K562 (cell line): ENCODE results near the gene NAV2. TPM values are rescaled to one million over a fixed set of nuclear protein-coding genes. Genes with fewer than 3 reads are reported as not detected.

Source experiments
- ATAC-seq: fragments of 200-7000 bp; cut with Tn5 transposase; 3 replicates; pipeline ENCODE4 v1.9.1; 2020; ENCODE audit warnings: moderate library complexity
- BruUV-seq: library from RNA; stranded (reverse); fragments of 400-500 nt; replicated peaks from 2 replicates; lab custom pipeline; 2021; lab: Mats Ljungman, UMichigan
- CTCF ChIA-PET: fragments of 300-600 bp; formaldehyde crosslinking; extraction: SDS; loops from one replicate; lab custom pipeline; 2021; ENCODE audit warnings: low intra/inter-chr PET ratio; lab: Yijun Ruan, JAX
- POLR2A ChIA-PET: fragments of 300-600, 350-650 bp; sonication (Branson Sonifier 250); formaldehyde crosslinking; extraction: SDS; loops from one replicate; lab custom pipeline; 2021; ENCODE audit warnings: antibody characterized with exemption, inconsistent platforms; lab: Yijun Ruan, JAX
- DNase-seq, 4 experiments: peaks; one replicate each; pipeline versions ENCODE4 v3.0.0 to v3.0.0-alpha.2; 2011 to 2018; ENCODE audit warnings: low spot score in 3 of 4, mixed read lengths in 3 of 4; ENCODE audit errors: extremely low read depth in 1 of 4
- FAIRE-seq: peaks from 2 replicates; lab custom pipeline; 2011; peaks lifted over from hg19 to GRCh38; lab: Jason Lieb, UNC
- H2AFZ ChIP-seq: 2 replicates; pipeline ENCODE4 v1.6.0; 2011; ENCODE audit warnings: low read depth, low read length, control low read depth, inconsistent platforms
- H3K27ac ChIP-seq: fragments of 200-600 bp; 3 replicates; pipeline ENCODE4 v1.8.0; 2011; ENCODE audit warnings: low read depth, mild to moderate bottlenecking, control low read depth, inconsistent platforms, low read length, moderate library complexity, mixed read lengths; ENCODE audit errors: extremely low read depth
- H3K27me3 ChIP-seq, 2 experiments: fragments of 300-600 bp in 1 of 2; 2 replicates in 1 of 2; 3 replicates in 1 of 2; pipeline versions ENCODE4 v1.6.0 to v1.8.0; 2011; ENCODE audit warnings: inconsistent platforms in 2 of 2, low read length in 2 of 2, mild to moderate bottlenecking in 1 of 2, mixed read lengths in 1 of 2, moderate library complexity in 1 of 2; ENCODE audit not compliant: control insufficient read depth in 2 of 2, insufficient read depth in 2 of 2
- H3K36me3 ChIP-seq: fragments of 300-600 bp; 3 replicates; pipeline ENCODE4 v1.8.0; 2011; ENCODE audit warnings: mild to moderate bottlenecking, low read length, inconsistent platforms; ENCODE audit not compliant: control insufficient read depth, insufficient read depth
- H3K4me1 ChIP-seq, 2 experiments: fragments of 200-600 bp in 1 of 2; replicated peaks in 1 of 2; 2 replicates in 1 of 2; 3 replicates in 1 of 2; pipeline versions ENCODE4 v1.5.1 to v1.8.0; 2011; ENCODE audit warnings: inconsistent platforms in 2 of 2, low read length in 2 of 2, mild to moderate bottlenecking in 1 of 2, mixed read lengths in 1 of 2, moderate library complexity in 1 of 2; ENCODE audit not compliant: control insufficient read depth in 2 of 2, insufficient read depth in 2 of 2
- H3K4me2 ChIP-seq: 2 replicates; pipeline ENCODE4 v1.6.1; 2011; ENCODE audit warnings: low read length, control low read depth, inconsistent platforms, mixed read lengths; ENCODE audit not compliant: insufficient read depth
- H3K4me3 ChIP-seq: fragments of 200-600 bp; sonication (generic), shearing (Covaris generic); 2 replicates; pipeline ENCODE4 v1.5.1; 2016; ENCODE audit warnings: control low read depth, inconsistent platforms
- H3K79me2 ChIP-seq: fragments of 200-600 bp; 3 replicates; pipeline ENCODE4 v1.8.0; 2011; ENCODE audit warnings: low read length, inconsistent platforms; ENCODE audit not compliant: control insufficient read depth, insufficient read depth
- H3K9ac ChIP-seq, 2 experiments: 2 replicates each; pipeline versions ENCODE4 v1.6.0 to v1.6.1; 2011; ENCODE audit warnings: low read depth in 2 of 2, low read length in 2 of 2, control low read depth in 1 of 2, inconsistent platforms in 1 of 2, mild to moderate bottlenecking in 1 of 2, mixed read lengths in 1 of 2; ENCODE audit not compliant: insufficient read depth in 1 of 2
- H3K9me1 ChIP-seq: one replicate; pipeline ENCODE4 v1.6.0; 2011; ENCODE audit warnings: inconsistent platforms, mild to moderate bottlenecking, low read length, moderate library complexity; ENCODE audit not compliant: control insufficient read depth, insufficient read depth
- H3K9me3 ChIP-seq: replicated peaks from 2 replicates; pipeline ENCODE4 v1.5.1; 2011; ENCODE audit warnings: low read depth, low read length, inconsistent platforms; ENCODE audit not compliant: control insufficient read depth, insufficient read depth
- H4K20me1 ChIP-seq: replicated peaks from 2 replicates; pipeline ENCODE4 v1.6.1; 2011; ENCODE audit warnings: low read length, inconsistent platforms, mixed read lengths; ENCODE audit not compliant: control insufficient read depth, insufficient read depth
- KLF10 ChIP-seq: fragments of 250-450 bp; sonication (Bioruptor Pico); IDR thresholded peaks from 2 replicates; pipeline ENCODE4 v1.6.1; 2021; ENCODE audit warnings: matching md5 sums
- MITF ChIP-seq: IDR thresholded peaks from 2 replicates; pipeline ENCODE4 v1.6.1; 2014; ENCODE audit warnings: antibody characterized with exemption
- NCOA1 ChIP-seq: fragments of 450-650 bp; IDR thresholded peaks from 2 replicates; pipeline ENCODE4 v1.6.1; 2016; ENCODE audit warnings: low read depth
- POLR2B ChIP-seq: fragments of 450-650 bp; IDR thresholded peaks from 2 replicates; pipeline ENCODE4 v1.6.1; 2018; ENCODE audit warnings: low read depth; ENCODE audit not compliant: partially characterized antibody
- PPARD ChIP-seq: fragments of 250-450 bp; sonication (Bioruptor Pico); IDR thresholded peaks from 2 replicates; pipeline ENCODE4 v1.8.0; 2022; ENCODE audit warnings: inconsistent platforms, mild to moderate bottlenecking, moderate library complexity
- SOX6 ChIP-seq: fragments of 450-650 bp; IDR thresholded peaks from 2 replicates; pipeline ENCODE4 v1.6.1; 2014; ENCODE audit warnings: mild to moderate bottlenecking
- TBL1XR1 ChIP-seq, 2 experiments: IDR thresholded peaks; 2 replicates each; pipeline ENCODE4 v1.6.1; 2012; ENCODE audit warnings: improper control_type of control experiment in 2 of 2, low read length in 2 of 2, mild to moderate bottlenecking in 1 of 2
- TCF7L2 ChIP-seq: fragments of 150-350 bp; IDR thresholded peaks from 2 replicates; pipeline ENCODE4 v1.6.1; 2016; ENCODE audit warnings: low read depth, mild to moderate bottlenecking, low read length, moderate library complexity
- in situ Hi-C: fragments of 300-500 bp; cut with MboI; formaldehyde crosslinking; loops from 4 replicates; pipeline ENCODE4 v1.15.0; 2018; ENCODE audit warnings: inconsistent platforms, mixed read lengths
- intact Hi-C: fragments of 100-400 bp; cut with micrococcal nuclease; formaldehyde crosslinking; loops from 2 replicates; pipeline ENCODE4 v1.14.2; 2022
- polyA plus RNA-seq, 8 experiments: library from polyadenylated mRNA; depleted of rRNA in 4 of 8; stranded (reverse) in 5 of 8; unstranded in 3 of 8; fragments of >200 nt; fragmentation: Nextera tagmentation in 2 of 8; fragmentation: Illumina TruSeq in 1 of 8; extraction: Ambion mirVana in 2 of 8; extraction: Trizol in 1 of 8; gene quantifications; 2 replicates each; pipeline versions ENCODE4 v1.2.1 to v1.2.3, GENCODE V29; 2011 to 2014; ENCODE audit warnings: inconsistent platforms in 1 of 8, missing spikeins in 1 of 8
- total RNA-seq, 7 experiments: library from RNA; depleted of rRNA in 6 of 7; stranded (reverse); fragments of >200 nt in 6 of 7; fragmentation: Illumina TruSeq in 2 of 7; extraction: Trizol in 2 of 7; gene quantifications; 2 replicates each; pipeline versions ENCODE4 v1.2.1 to v1.2.3, GENCODE V29; 2011 to 2021; ENCODE audit warnings: low replicate concordance in 1 of 7
- TF ChIP-seq, protein P1 (sequence below), 3 experiments: IDR thresholded peaks in 2 of 3; conservative IDR thresholded peaks in 1 of 3; 2 replicates each; pipeline ENCODE4 v1.5.1; 2011 to 2012; ENCODE audit warnings: low read length in 3 of 3, mild to moderate bottlenecking in 3 of 3, control low read depth in 2 of 3, improper control_type of control experiment in 1 of 3, inconsistent platforms in 1 of 3, low read depth in 1 of 3, mixed read lengths in 1 of 3, moderate library complexity in 1 of 3; ENCODE audit not compliant: insufficient read depth in 2 of 3
- TF ChIP-seq, protein P2 (sequence below): fragments of 250-450 bp; sonication (Bioruptor Pico); IDR thresholded peaks from 2 replicates; pipeline ENCODE4 v1.9.0; 2021; ENCODE audit warnings: mild to moderate bottlenecking, inconsistent platforms
- TF ChIP-seq, protein P3 (sequence below): fragments of 150-350 bp; conservative IDR thresholded peaks from 2 replicates; pipeline ENCODE4 v1.6.1; 2014; ENCODE audit warnings: low read length

The NAV2 gene
- total and polyA plus RNA-seq, 9 of the 15 experiments (the other 6 are each of a cell fraction or from before 2014, with no cell fraction given): 0.03 to 0.35 (median 0.05) TPM

DNA sequence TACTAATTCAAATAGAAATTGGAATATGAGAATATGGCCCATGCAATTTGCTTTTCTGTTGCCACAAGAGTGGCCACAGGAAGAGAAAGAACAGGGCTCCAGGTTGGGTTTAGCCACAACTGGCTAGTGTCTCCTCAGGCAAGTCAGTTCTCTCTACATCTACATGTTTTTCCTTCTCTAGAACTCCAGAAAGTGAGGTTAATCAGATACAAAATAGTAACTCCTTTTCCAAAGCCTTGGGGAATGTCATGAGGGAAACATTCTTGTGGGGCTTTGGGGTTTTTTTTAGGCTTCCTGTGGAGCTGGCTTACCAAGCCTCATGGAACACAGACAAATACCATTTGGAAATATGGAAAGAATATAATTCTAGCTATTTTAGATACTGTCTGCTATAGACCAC is 161.6 kb downstream of the NAV2 start:
- Histone ChIP-seq H3K4me3 (no peak overlapping the region), H4K20me1 (no peaks in the 10 kb centered on the region), H3K9me3 (no peaks in the 10 kb centered on the region), H3K27me3 (peaks cover 0 to 12% of the 10 kb centered on the region in 2 experiments; a peak in 2 of 5 replicates), H3K36me3 (no peaks in the 10 kb centered on the region), H3K9me1 (no peaks in the 10 kb centered on the region), H2AFZ (no peak overlapping the region), H3K79me2 (no peaks in the 10 kb centered on the region), H3K27ac (no peak overlapping the region), H3K4me1 (no peaks in the 10 kb centered on the region), H3K9ac (no peak overlapping the region), H3K4me2 (no peak overlapping the region)
- intact Hi-C loops: no loop called here
- no peak for FAIRE-seq
- no TSS peak for BruUV-seq
- in situ Hi-C loops: no loop called here
- no peak for TF ChIP-seq SOX6
- TF ChIP-seq, protein P1, sequence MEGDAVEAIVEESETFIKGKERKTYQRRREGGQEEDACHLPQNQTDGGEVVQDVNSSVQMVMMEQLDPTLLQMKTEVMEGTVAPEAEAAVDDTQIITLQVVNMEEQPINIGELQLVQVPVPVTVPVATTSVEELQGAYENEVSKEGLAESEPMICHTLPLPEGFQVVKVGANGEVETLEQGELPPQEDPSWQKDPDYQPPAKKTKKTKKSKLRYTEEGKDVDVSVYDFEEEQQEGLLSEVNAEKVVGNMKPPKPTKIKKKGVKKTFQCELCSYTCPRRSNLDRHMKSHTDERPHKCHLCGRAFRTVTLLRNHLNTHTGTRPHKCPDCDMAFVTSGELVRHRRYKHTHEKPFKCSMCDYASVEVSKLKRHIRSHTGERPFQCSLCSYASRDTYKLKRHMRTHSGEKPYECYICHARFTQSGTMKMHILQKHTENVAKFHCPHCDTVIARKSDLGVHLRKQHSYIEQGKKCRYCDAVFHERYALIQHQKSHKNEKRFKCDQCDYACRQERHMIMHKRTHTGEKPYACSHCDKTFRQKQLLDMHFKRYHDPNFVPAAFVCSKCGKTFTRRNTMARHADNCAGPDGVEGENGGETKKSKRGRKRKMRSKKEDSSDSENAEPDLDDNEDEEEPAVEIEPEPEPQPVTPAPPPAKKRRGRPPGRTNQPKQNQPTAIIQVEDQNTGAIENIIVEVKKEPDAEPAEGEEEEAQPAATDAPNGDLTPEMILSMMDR (IDR thresholded peaks at IDR 0.05 in 2 of 3, conservative IDR thresholded peaks at IDR 0.05 in 1 of 3; ENCODE audit: insufficient read depth in 2 of 3, low read depth in 1 of 3, low read length in 3 of 3): no peak
- TF ChIP-seq, protein P2, sequence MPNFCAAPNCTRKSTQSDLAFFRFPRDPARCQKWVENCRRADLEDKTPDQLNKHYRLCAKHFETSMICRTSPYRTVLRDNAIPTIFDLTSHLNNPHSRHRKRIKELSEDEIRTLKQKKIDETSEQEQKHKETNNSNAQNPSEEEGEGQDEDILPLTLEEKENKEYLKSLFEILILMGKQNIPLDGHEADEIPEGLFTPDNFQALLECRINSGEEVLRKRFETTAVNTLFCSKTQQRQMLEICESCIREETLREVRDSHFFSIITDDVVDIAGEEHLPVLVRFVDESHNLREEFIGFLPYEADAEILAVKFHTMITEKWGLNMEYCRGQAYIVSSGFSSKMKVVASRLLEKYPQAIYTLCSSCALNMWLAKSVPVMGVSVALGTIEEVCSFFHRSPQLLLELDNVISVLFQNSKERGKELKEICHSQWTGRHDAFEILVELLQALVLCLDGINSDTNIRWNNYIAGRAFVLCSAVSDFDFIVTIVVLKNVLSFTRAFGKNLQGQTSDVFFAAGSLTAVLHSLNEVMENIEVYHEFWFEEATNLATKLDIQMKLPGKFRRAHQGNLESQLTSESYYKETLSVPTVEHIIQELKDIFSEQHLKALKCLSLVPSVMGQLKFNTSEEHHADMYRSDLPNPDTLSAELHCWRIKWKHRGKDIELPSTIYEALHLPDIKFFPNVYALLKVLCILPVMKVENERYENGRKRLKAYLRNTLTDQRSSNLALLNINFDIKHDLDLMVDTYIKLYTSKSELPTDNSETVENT (CRISPR knock-in tag): no peak
- no peak for TF ChIP-seq MITF
- no peak for TF ChIP-seq TCF7L2
- TF ChIP-seq NCOA1: no peak
- TF ChIP-seq, protein P3, sequence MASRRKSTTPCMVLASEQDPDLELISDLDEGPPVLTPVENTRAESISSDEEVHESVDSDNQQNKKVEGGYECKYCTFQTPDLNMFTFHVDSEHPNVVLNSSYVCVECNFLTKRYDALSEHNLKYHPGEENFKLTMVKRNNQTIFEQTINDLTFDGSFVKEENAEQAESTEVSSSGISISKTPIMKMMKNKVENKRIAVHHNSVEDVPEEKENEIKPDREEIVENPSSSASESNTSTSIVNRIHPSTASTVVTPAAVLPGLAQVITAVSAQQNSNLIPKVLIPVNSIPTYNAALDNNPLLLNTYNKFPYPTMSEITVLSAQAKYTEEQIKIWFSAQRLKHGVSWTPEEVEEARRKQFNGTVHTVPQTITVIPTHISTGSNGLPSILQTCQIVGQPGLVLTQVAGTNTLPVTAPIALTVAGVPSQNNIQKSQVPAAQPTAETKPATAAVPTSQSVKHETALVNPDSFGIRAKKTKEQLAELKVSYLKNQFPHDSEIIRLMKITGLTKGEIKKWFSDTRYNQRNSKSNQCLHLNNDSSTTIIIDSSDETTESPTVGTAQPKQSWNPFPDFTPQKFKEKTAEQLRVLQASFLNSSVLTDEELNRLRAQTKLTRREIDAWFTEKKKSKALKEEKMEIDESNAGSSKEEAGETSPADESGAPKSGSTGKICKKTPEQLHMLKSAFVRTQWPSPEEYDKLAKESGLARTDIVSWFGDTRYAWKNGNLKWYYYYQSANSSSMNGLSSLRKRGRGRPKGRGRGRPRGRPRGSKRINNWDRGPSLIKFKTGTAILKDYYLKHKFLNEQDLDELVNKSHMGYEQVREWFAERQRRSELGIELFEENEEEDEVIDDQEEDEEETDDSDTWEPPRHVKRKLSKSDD: no peak
- no peak for TF ChIP-seq KLF10 (CRISPR knock-in tag)
- TF ChIP-seq POLR2B: no peak
- TF ChIP-seq PPARD (CRISPR knock-in tag): no peak
- TF ChIP-seq TBL1XR1 (IDR thresholded peaks at IDR 0.05; ENCODE audit: low read length in 2 of 2): no peak
- DNase-seq: no peak
- POLR2A ChIA-PET: no interaction called here
- no peak for ATAC-seq
- CTCF ChIA-PET: no interaction called here
